ENCODE data around the gene TCEA2.

TCEA2 gene

GRCh38 chr20:64052326-64052722, 10.7 kb upstream of the TCEA2 start:
- TF ChIP-seq TEAD4 (IDR thresholded peaks at IDR 0.05) (no peak), REST (IDR thresholded peaks at IDR 0.05; ENCODE audit: low read depth) (no peak), CREB1 (IDR thresholded peaks at IDR 0.05; ENCODE audit: low read depth) (no peak), YY1 (IDR thresholded peaks at IDR 0.05; ENCODE audit: low read depth) (no peak), USF1 (IDR thresholded peaks at IDR 0.05) (no peak), FOXM1 (IDR thresholded peaks at IDR 0.05; ENCODE audit: borderline replicate concordance, low read depth) (no peak), TAF1 (IDR thresholded peaks at IDR 0.05; ENCODE audit: low read depth) (no peak), CEBPB (IDR thresholded peaks at IDR 0.05) (no peak), ZBTB7A (IDR thresholded peaks at IDR 0.05; ENCODE audit: low read depth) (no peak)

- TF ChIP-seq EP300 (IDR thresholded peaks at IDR 0.05; ENCODE audit: borderline replicate concordance) (no peak), TEAD4 (IDR thresholded peaks at IDR 0.05) (no peak), FOXM1 (IDR thresholded peaks at IDR 0.05; ENCODE audit: borderline replicate concordance, low read depth) (no peak), MAX (IDR thresholded peaks at IDR 0.05) (no peak), CEBPB (IDR thresholded peaks at IDR 0.05) (no peak), EGR1 (IDR thresholded peaks at IDR 0.05) (no peak), REST (IDR thresholded peaks at IDR 0.05; ENCODE audit: low read depth) (no peak), TCF12 (IDR thresholded peaks at IDR 0.05; ENCODE audit: low read depth) (no peak), NFIC (IDR thresholded peaks at IDR 0.05) (no peak), TAF1 (IDR thresholded peaks at IDR 0.05; ENCODE audit: low read depth) (no peak), RAD21 (IDR thresholded peaks at IDR 0.05; ENCODE audit: low read depth) (no peak), YY1 (IDR thresholded peaks at IDR 0.05; ENCODE audit: low read depth) (no peak), ZBTB7A (IDR thresholded peaks at IDR 0.05; ENCODE audit: low read depth) (no peak), CREB1 (IDR thresholded peaks at IDR 0.05; ENCODE audit: low read depth) (no peak)
These were observed 9.8 kb upstream of the TCEA2 start for GRCh38 chr20:64052987-64053840.

- no peak for TF ChIP-seq TEAD4 (IDR thresholded peaks at IDR 0.05)
These were observed 8.9 kb upstream of the TCEA2 start for GRCh38 chr20:64053841-64054661.

- no peak for TF ChIP-seq RAD21 (IDR thresholded peaks at IDR 0.05; ENCODE audit: low read depth)
- no peak for TF ChIP-seq NFIC (IDR thresholded peaks at IDR 0.05)
- no peak for TF ChIP-seq MAX (IDR thresholded peaks at IDR 0.05)
- no peak for TF ChIP-seq ZBTB7A (IDR thresholded peaks at IDR 0.05; ENCODE audit: low read depth)
- TF ChIP-seq CREB1 (IDR thresholded peaks at IDR 0.05; ENCODE audit: low read depth) = no peak
- no peak for TF ChIP-seq FOXM1 (IDR thresholded peaks at IDR 0.05; ENCODE audit: borderline replicate concordance, low read depth)
- no peak for TF ChIP-seq CEBPB (IDR thresholded peaks at IDR 0.05)
- TF ChIP-seq REST (IDR thresholded peaks at IDR 0.05; ENCODE audit: low read depth) = no peak
- no peak for TF ChIP-seq TAF1 (IDR thresholded peaks at IDR 0.05; ENCODE audit: low read depth)
- TF ChIP-seq USF1 (IDR thresholded peaks at IDR 0.05) = no peak
- TF ChIP-seq EP300 (IDR thresholded peaks at IDR 0.05; ENCODE audit: borderline replicate concordance) = no peak
- no peak for TF ChIP-seq TEAD4 (IDR thresholded peaks at IDR 0.05)
- TF ChIP-seq YY1 (IDR thresholded peaks at IDR 0.05; ENCODE audit: low read depth) = no peak
- no peak for TF ChIP-seq TCF12 (IDR thresholded peaks at IDR 0.05; ENCODE audit: low read depth)
- TF ChIP-seq EGR1 (IDR thresholded peaks at IDR 0.05) = no peak
These were observed 7.6 kb upstream of the TCEA2 start for GRCh38 chr20:64055396-64055892.

Data from Ishikawa (cell line).